ENCODE data around the gene INPP5D. TPM values are rescaled to one million over a fixed set of nuclear protein-coding genes. Genes with fewer than 3 reads are reported as not detected.
A peak's percentile ranks its signal among the peaks of the same experiment; 100 is the strongest.

INPP5D gene
- total and polyA plus RNA-seq, 4 donors = 11.4 to 22.6 (median 17.4) TPM

DNA sequence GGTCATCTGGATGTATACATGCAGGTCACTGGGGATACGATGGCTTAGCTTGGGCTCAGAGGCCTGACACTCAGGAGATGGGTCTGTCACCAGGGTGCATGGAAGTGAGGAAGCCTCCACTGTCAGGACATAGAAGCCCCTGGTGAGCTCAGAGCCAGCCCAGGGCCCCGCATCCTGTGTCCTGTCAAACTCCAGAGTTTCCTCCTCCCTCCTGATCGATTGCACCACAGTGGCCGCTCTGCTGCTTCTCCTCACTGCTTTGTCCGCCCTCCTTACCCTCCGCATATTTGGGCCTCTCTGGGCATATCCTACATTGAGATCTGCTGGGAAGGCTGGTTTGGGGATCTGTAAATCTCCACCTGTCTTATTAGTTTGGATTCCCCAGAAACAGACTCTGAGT is 153.8 kb downstream of the INPP5D start:
- H3K36me3 ChIP-seq (ENCODE audit: control insufficient read depth, insufficient read depth, low read length) = no peaks in the 10 kb centered on the region
- no peak for DNase-seq (ENCODE audit: low read depth in 4 of 6, low spot score in 6 of 6)
- H3K27me3 ChIP-seq (ENCODE audit: control insufficient read depth, insufficient read depth, low read length) = no peaks in the 10 kb centered on the region
- 96% methylated on average over 2 of the region's 6 CpGs for WGBS (ENCODE audit: insufficient coverage)
- no peaks in the 10 kb centered on the region for H3K9me3 ChIP-seq (ENCODE audit: control insufficient read depth, insufficient read depth, low read length)
- peaks cover 27% of the 10 kb centered on the region for H3K4me1 ChIP-seq (ENCODE audit: control insufficient read depth, insufficient read depth, low read length)
- H3K4me3 ChIP-seq (ENCODE audit: low read depth, low read length) = no peak overlapping the region
- H3K27ac ChIP-seq (ENCODE audit: low read depth, low read length) = no peak overlapping the region

DNA sequence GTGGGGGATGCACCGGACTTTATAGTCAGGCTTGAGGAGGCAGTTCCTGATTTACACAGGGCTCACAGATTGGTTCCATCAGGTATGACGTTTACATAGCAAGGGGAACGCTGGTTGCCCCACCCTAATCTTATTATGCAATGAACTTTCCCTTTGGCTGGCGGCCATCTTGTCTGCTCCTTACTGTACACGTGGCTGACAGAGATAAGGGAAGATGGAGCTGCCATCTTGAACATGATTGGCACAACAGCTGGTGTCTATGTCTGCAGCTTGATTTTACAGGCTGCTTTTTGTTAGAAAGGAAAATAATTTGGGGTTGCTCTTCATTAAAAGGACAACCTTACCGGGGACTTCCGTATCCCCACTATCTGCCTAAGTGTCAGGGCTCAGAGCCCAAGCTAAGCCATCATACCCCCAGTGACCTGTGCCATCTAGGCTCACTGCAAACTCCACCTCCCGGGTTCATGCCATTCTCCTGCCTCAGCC is 157.8 kb downstream of the INPP5D start:
- no peaks in the 10 kb centered on the region for H3K36me3 ChIP-seq (ENCODE audit: control insufficient read depth, insufficient read depth, low read length)
- WGBS (ENCODE audit: insufficient coverage) = 100% methylated on average over 4 of the region's 8 CpGs
- no peaks in the 10 kb centered on the region for H3K27me3 ChIP-seq (ENCODE audit: control insufficient read depth, insufficient read depth, low read length)
- H3K9me3 ChIP-seq (ENCODE audit: control insufficient read depth, insufficient read depth, low read length) = no peaks in the 10 kb centered on the region
- H3K4me3 ChIP-seq (ENCODE audit: low read depth, low read length) = no peak overlapping the region
- no peaks in the 10 kb centered on the region for H3K4me1 ChIP-seq (ENCODE audit: control insufficient read depth, insufficient read depth, low read length)
- DNase-seq (ENCODE audit: low read depth in 4 of 6, low spot score in 6 of 6) = peak in 1 of 6 donors; percentile 56
- H3K27ac ChIP-seq (ENCODE audit: low read depth, low read length) = no peak overlapping the region

DNA sequence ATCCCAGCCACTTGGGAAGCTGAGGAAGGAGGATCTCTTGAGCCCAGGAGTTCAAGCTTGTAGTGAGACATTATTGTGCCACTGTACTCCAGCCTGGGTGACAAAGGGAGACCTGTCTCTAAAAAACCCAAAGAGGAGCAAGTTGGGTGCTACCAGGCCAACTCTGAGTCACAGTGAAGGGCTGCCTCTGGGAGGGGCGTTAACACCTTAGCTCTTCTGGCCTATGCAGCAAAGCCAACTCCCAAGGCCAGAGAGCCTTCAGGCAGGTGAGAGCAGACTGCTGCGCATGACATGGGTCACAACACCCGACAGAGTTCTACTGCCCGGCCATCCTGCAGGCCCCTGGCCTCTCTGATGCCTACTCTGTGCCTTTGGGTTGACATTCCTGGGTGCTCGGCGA is 158.7 kb downstream of the INPP5D start:
- no peak for DNase-seq (ENCODE audit: low read depth in 4 of 6, low spot score in 6 of 6)
- 94% methylated on average over 4 of the region's 6 CpGs for WGBS (ENCODE audit: insufficient coverage)
- no peaks in the 10 kb centered on the region for H3K36me3 ChIP-seq (ENCODE audit: control insufficient read depth, insufficient read depth, low read length)
- no peaks in the 10 kb centered on the region for H3K27me3 ChIP-seq (ENCODE audit: control insufficient read depth, insufficient read depth, low read length)
- H3K4me1 ChIP-seq (ENCODE audit: control insufficient read depth, insufficient read depth, low read length) = no peaks in the 10 kb centered on the region
- no peak overlapping the region for H3K27ac ChIP-seq (ENCODE audit: low read depth, low read length)
- H3K4me3 ChIP-seq (ENCODE audit: low read depth, low read length) = no peak overlapping the region
- no peaks in the 10 kb centered on the region for H3K9me3 ChIP-seq (ENCODE audit: control insufficient read depth, insufficient read depth, low read length)

DNA sequence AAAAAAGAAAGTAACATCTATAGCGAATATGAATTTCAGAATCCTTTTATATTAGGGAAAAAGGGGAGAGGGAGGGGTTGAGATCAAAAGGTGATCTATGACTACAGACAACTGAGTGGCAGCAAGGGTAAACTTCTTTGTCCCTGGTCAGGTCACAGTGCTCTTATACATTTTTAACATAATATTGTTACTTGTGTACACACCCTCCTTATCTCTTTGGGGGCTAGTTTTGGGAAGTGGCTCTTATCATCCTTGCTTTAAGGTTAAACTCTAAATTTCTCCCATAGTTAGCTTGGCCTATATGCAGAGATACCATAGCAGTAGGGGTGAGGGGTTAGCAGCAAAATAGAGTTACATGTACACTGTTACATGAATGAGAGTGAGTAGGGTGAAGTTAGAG is 159.7 kb downstream of the INPP5D start:
- Histone ChIP-seq H3K36me3 (ENCODE audit: control insufficient read depth, insufficient read depth, low read length) (no peaks in the 10 kb centered on the region), H3K4me3 (ENCODE audit: low read depth, low read length) (no peak overlapping the region), H3K9me3 (ENCODE audit: control insufficient read depth, insufficient read depth, low read length) (no peaks in the 10 kb centered on the region), H3K27me3 (ENCODE audit: control insufficient read depth, insufficient read depth, low read length) (no peaks in the 10 kb centered on the region), H3K27ac (ENCODE audit: low read depth, low read length) (no peak overlapping the region), H3K4me1 (ENCODE audit: control insufficient read depth, insufficient read depth, low read length) (no peaks in the 10 kb centered on the region)
- no CpG with 5 or more reads among the region's 1 CpG for WGBS (ENCODE audit: insufficient coverage)
- no peak for DNase-seq (ENCODE audit: low read depth in 4 of 6, low spot score in 6 of 6)

DNA sequence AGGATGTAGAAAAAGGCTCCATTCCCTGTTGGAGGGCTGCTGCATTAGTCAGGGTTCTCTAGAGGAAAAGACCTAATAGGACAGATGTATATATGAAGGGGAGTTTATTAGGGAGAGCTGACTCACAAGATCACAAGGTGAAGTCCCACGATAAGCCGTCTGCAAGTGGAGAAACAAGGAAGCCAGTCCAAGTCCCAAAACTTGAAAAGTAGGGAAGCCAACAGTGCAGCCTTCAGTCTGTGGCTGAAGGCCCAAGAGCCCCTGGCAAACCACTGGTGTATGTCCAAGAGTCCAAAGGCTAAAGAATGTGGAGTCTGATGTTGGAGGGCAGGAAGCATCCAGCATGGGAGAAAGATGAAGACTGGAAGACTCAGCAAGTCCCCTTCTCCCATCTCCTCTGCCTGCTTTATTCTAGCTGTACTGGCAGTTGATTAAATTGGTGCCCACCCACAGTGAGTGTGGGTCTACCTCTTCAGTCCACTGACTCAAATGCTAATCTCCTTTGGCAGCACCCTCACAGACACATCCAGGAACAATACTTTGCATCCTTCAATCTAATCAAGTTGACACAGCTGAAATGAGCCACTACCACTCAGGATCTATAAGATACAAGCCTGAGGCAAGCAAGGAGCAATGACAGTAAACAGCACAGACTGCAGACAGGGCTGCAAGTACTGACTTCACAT is 161.4 kb downstream of the INPP5D start:
- DNase-seq (ENCODE audit: low read depth in 4 of 6, low spot score in 6 of 6) = peak in 1 of 6 donors; percentile 56
- WGBS (ENCODE audit: insufficient coverage) = 67% methylated on average over 2 of the region's 2 CpGs
- H3K27me3 ChIP-seq (ENCODE audit: control insufficient read depth, insufficient read depth, low read length) = no peaks in the 10 kb centered on the region
- no peaks in the 10 kb centered on the region for H3K4me1 ChIP-seq (ENCODE audit: control insufficient read depth, insufficient read depth, low read length)
- no peak overlapping the region for H3K4me3 ChIP-seq (ENCODE audit: low read depth, low read length)
- H3K36me3 ChIP-seq (ENCODE audit: control insufficient read depth, insufficient read depth, low read length) = no peaks in the 10 kb centered on the region
- H3K27ac ChIP-seq (ENCODE audit: low read depth, low read length) = no peak overlapping the region
- H3K9me3 ChIP-seq (ENCODE audit: control insufficient read depth, insufficient read depth, low read length) = peaks cover 1% of the 10 kb centered on the region

DNA sequence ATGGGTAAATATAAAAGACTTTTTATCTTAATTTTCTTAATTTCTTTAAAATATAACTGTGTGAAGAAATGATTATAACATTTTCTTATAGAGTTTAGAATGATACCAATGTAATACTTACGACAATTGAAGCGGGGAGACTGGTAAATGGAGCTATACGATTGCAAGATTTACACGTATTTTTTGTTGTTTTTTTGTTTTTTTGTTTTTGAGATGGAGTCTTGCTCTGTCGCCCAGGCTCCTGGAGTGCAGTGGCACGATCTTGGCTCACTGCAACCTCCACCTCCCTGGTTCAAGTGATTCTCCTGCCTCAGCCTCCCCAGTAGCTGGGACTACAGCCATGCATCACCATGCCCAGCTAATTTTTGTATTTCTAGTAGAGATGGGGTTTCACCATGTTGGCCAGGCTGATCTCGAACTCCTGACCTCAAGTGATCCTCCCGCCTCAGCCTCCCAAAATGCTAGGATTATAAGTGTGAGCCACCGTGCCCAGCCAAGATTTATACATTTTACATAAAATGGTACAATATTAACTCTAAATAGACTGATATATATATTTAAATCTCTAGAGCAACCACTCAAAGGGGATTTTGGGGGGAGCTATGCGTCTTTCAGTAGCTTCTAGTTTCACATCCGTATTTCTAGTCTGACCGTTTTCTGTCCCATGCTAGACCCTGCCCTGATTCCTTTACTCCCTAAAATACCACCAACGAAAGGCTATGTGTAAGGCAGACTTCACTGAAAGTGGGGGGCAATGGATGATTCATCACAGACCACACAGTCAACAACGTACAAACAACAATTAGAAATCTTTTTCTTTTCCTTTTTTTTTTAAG is 163.1 kb downstream of the INPP5D start:
- Histone ChIP-seq H3K9me3 (ENCODE audit: control insufficient read depth, insufficient read depth, low read length) (peaks cover 1% of the 10 kb centered on the region), H3K4me1 (ENCODE audit: control insufficient read depth, insufficient read depth, low read length) (no peaks in the 10 kb centered on the region), H3K4me3 (ENCODE audit: low read depth, low read length) (no peak overlapping the region), H3K36me3 (ENCODE audit: control insufficient read depth, insufficient read depth, low read length) (no peaks in the 10 kb centered on the region), H3K27me3 (ENCODE audit: control insufficient read depth, insufficient read depth, low read length) (no peaks in the 10 kb centered on the region), H3K27ac (ENCODE audit: low read depth, low read length) (no peak overlapping the region)
- no peak for DNase-seq (ENCODE audit: low read depth in 4 of 6, low spot score in 6 of 6)
- 87% methylated on average over 6 of the region's 14 CpGs for WGBS (ENCODE audit: insufficient coverage)

DNA sequence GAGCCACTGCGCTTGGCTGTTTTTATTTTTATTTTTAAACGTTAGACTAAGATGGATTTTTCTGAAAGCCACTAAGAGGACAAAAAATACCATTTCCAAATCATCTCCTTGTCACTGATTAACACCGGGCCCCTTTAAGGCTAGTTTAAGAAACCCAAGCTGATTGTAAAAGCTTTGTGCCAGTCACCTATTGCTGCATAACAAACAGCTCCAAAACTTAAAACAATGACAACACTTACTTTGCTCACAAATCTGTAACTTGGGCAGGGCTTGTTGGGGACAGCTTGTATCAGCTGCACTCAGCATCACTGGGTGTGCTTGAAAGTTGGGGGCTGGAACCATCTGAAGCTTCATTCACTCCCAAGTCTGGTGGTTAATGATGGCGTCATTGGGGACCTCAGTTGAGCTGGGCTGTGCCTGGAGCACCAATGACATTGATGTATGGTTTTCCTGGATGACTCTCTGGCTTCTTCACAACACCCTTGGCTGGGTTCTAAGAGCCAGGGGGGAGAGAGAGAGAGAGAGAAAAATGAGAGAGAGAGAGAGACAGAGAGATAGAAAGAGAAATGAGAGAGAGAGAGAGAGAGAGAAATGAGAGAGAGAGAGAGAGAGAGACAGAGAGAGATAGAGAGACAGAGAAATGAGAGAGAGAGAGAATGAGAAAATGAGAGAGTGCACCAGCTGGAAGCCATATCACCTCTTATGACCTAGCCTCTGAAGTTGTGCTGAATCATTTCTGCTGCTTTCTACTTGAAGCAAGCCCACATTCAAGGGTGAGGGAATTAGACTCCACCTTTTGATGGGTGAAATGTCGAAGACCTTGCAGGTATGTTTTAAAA is 165.3 kb downstream of the INPP5D start:
- H3K4me1 ChIP-seq (ENCODE audit: control insufficient read depth, insufficient read depth, low read length) = no peaks in the 10 kb centered on the region
- H3K36me3 ChIP-seq (ENCODE audit: control insufficient read depth, insufficient read depth, low read length) = no peaks in the 10 kb centered on the region
- H3K9me3 ChIP-seq (ENCODE audit: control insufficient read depth, insufficient read depth, low read length) = peaks cover 1% of the 10 kb centered on the region
- DNase-seq (ENCODE audit: low read depth in 4 of 6, low spot score in 6 of 6) = no peak
- H3K27ac ChIP-seq (ENCODE audit: low read depth, low read length) = no peak overlapping the region
- 80% methylated on average over 1 of the region's 5 CpGs for WGBS (ENCODE audit: insufficient coverage)
- H3K27me3 ChIP-seq (ENCODE audit: control insufficient read depth, insufficient read depth, low read length) = no peaks in the 10 kb centered on the region
- no peak overlapping the region for H3K4me3 ChIP-seq (ENCODE audit: low read depth, low read length)

DNA sequence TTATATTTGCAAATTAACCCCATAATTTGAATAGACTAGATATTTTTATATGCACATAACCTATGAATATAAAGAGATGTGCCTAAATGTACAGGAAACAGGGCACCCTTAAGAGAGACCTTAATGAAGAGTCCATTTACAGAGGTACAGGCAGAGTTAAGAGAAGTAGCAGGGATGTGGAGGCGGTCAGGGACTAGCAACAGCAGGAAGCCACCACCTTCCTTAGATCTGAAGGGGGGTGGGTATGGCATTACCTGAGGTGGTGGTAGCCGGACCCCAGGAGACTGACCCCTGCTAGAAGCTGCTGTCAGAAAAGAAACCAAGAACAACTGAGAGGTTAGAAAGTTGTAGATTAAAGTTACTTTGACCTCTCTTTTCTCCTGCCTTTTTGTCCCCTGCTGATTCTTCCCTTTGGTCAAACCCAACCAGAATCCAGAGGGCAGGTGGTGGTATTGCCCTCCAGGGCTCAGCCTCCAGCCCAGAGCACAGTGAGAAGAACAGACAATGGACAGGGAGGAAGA is 166.4 kb downstream of the INPP5D start:
- Histone ChIP-seq H3K36me3 (ENCODE audit: control insufficient read depth, insufficient read depth, low read length) (no peaks in the 10 kb centered on the region), H3K9me3 (ENCODE audit: control insufficient read depth, insufficient read depth, low read length) (peaks cover 1% of the 10 kb centered on the region), H3K27ac (ENCODE audit: low read depth, low read length) (no peak overlapping the region), H3K4me1 (ENCODE audit: control insufficient read depth, insufficient read depth, low read length) (no peaks in the 10 kb centered on the region), H3K4me3 (ENCODE audit: low read depth, low read length) (no peak overlapping the region), H3K27me3 (ENCODE audit: control insufficient read depth, insufficient read depth, low read length) (no peaks in the 10 kb centered on the region)
- WGBS (ENCODE audit: insufficient coverage) = no CpG with 5 or more reads among the region's 2 CpGs
- DNase-seq (ENCODE audit: low read depth in 4 of 6, low spot score in 6 of 6) = no peak

DNA sequence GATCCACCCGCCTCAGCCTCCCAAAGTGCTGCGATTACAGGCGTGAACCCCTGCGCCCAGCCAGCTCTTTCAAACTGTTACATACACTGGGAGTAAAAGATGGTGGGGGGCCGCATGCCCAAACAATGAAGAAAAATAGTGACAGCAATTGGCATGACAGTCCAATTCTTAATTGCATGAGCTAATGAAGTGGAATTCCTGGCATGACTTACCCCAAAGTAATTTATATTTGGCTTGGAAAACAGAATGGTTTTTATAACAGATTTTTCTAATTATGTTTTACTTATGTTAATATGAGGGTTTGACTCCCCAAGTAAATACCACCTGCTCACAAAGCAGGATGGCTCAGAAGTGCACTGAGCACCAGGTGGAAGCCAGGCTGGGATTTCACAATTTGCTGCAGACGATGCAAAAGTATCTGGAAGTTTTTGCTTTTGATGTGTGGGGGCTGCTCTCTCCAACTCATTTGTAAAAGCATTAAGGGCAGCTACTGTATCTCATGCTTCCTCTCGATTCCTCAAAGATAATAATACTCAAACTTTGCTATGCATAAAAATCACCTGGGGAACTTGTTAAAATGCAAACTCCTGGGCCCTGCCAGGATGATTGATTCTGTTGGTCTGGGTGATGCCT is 167.3 kb downstream of the INPP5D start:
- Histone ChIP-seq H3K27me3 (ENCODE audit: control insufficient read depth, insufficient read depth, low read length) (no peaks in the 10 kb centered on the region), H3K4me3 (ENCODE audit: low read depth, low read length) (no peak overlapping the region), H3K36me3 (ENCODE audit: control insufficient read depth, insufficient read depth, low read length) (no peaks in the 10 kb centered on the region), H3K27ac (ENCODE audit: low read depth, low read length) (no peak overlapping the region), H3K9me3 (ENCODE audit: control insufficient read depth, insufficient read depth, low read length) (peaks cover 1% of the 10 kb centered on the region), H3K4me1 (ENCODE audit: control insufficient read depth, insufficient read depth, low read length) (no peaks in the 10 kb centered on the region)
- DNase-seq (ENCODE audit: low read depth in 4 of 6, low spot score in 6 of 6) = peak in 2 of 6 donors; percentile 47 to 81
- WGBS (ENCODE audit: insufficient coverage) = no CpG with 5 or more reads among the region's 7 CpGs
